Fibroblast of skin of right quadriceps (primary cell): Measurements from ENCODE around the gene SLC19A1.
"Not testable (repeated sequence)": the region's sequence is repeated elsewhere in the genome, so short reads cannot be mapped to it uniquely, and the experiment has no call there.

Experiments
- DNase-seq: peaks from one replicate; pipeline ENCODE4 v3.0.0-alpha.2; 2013

SLC19A1 gene

DNA sequence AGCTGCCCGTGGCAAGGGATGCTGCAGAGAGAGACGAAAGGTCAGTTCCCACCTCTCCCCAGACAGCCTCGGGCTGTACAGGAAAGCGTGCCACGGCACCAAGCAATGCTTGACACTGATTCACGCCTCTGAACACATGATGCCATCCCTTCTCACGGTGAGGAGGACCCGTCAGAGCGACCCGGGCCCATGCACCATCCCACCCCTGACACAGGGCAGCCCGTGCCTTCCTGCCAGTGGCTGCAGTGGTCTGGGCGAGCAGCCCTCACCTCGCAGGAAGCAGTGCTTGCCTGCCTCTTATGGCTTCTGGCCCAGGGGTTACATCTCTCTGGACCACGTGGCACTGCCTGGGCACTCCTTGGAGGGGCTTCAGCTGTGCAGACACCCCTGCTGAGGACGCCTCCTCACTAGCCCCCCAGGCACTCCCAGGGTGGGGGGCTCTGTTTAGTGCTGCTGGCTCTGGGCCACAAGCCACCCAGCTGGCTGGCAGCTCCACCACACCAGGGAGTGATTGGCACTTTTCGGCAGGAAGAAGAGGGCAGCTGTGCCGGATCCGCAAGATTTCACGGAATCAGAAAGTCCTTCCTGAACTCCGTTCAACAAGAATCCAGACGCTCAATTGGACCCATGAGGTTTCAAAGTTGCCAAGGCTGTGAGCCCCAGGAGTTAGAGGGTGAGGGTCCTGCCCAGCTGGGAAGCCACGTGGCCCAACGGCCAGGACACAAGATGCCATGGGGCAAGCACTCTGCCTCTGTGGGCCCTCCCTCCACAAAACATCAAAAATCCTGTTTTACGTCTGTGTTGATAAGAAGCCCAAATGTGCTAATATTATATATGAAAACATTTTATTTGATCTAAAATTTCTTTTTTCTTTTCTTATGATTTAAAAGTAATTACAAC, 34.8 kb upstream of the SLC19A1 start:
- no peak for DNase-seq

DNA sequence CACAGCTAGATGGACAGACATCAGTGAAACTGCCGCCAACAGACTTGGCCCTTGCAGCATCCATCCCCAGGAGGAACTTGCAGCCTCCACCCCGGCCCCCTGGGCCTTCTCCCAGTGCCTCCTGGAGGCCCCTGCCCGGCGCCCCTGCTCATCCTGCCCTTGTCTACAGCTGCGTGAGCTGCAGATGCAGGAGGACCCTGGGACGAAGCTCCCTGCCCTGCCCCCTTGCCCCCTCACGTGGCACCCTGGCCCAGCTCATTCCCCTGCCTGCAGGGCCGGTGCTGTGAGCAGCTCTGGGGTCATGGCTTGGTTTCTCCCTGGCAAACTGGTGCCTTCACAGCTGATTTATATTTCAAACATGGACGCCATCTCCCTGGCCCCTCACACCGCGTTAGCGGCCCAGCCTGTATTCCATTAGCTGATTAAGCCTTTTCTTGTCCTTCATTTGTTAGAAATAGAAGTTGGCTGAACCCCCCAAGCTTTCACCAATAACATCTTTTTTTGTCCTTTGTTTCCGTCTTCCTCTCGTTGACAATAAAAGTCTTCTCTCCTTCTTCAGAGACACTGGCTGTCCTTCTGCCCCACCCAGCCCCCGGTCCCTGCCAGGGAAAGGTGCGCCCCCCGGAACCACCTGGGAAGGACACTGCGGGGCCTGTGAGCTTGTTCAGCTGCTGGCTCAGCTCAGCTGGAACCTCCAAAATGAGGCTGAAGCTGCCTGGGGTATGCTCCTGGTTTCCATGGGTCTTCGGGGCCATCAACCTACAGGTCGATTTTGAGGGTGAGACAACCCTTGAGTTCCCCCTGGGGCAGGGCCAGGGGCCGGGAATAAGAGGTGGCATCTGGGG, 34.0 kb upstream of the SLC19A1 start:
- DNase-seq, result no peak

DNA sequence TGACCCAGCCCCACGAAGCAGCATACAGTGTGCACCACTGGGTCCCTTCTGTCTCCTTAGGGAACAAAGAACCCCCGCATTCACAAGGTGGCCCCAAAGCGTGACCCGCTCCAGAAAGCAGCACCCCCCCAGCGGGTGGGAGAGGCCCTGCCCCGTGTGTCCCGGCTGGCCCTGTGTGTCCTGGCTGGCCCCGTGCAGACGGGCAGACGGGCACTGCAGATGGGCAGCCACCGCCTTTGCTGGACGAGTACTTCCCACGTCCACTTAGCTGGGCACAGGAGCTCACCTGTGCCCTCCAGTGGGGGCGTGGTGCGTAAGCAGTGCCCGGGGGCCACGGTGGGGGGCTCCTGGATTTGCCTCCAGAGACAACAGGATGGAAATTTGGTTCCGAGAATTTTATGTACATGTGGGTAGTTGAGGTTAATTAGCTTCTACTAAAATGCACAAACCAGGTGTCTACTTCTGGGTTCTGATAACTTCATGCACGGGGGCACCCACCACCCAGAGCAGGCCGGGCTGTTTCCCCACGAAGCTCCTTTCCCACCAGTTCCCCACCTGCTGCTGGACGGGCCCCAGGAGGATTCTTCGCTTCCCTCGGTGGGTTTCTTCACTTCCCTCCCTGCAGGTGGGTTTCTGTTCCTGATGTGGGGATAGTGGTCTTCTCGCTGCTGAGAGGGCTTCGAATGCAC, 33.2 kb upstream of the SLC19A1 start:
- DNase-seq, result no peak

DNA sequence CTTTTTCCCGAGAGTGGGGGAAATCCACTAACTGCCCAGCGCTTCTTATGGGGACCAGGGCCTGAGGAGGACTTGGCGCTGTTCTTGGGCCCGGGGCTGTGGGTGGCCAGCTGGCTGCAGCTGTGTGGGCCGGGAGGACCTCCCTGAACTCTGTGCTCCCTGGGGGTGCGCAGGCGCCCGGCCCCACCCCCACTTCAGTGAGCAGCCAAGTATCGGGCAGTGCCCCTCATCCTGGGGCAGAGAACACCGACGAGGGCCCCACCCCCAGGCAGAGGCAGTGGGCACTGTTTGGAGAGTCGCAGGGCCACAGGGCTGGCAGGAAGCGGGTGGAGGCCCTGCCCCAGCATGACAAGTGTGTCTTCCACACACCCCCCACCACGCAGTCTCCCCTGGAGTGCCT, 32.5 kb upstream of the SLC19A1 start:
- no peak for DNase-seq

DNA sequence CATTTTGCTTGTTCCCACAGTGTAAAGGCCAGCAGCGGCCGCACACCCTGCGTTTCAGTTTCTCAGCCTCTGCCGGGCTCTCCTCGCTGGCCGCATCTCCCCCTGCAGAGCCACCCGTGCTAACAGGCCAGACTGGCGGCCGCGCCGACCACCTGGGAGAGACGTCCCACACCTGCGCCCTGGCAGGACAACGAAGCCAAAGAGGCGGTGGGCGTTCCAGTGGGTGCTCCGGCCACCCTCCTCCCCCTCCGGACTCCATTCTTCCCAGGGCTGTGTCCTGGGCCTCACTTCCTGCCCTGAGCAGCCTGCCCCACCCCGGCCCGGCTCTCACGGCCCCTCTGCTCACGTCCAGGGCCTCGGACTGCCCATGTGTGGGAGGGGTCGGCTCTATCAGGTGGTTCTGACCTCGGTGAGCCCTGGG, 31.9 kb upstream of the SLC19A1 start:
- DNase-seq, result no peak

DNA sequence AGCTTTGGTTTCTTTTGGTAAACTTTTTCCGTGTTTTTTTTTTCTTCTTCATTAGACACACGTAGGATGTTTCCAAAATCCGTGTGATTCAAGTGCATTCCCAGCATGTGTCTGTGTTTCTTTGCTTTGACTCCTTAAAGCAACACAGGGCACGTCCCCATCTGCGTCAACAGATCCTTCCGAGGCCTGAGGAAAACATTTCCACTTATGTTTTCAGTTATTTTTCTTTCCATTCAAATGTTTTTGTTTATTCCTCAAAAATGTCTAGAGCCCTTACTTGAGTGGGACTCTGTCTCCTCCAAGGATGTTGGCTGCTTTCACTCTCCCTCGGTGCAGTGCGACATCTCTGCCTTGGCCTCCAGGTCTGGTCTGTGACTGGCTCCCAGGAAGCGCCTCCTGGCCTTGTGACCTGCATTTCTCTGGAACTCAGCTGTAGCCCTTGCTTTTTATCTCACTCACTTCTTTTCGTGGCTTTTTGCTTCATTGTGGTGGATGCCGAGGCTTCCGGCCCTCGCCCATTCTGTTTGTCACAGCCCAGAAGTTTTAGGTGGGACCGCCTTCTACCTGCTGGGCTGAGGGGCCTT, 31.3 kb upstream of the SLC19A1 start:
- no peak for DNase-seq

DNA sequence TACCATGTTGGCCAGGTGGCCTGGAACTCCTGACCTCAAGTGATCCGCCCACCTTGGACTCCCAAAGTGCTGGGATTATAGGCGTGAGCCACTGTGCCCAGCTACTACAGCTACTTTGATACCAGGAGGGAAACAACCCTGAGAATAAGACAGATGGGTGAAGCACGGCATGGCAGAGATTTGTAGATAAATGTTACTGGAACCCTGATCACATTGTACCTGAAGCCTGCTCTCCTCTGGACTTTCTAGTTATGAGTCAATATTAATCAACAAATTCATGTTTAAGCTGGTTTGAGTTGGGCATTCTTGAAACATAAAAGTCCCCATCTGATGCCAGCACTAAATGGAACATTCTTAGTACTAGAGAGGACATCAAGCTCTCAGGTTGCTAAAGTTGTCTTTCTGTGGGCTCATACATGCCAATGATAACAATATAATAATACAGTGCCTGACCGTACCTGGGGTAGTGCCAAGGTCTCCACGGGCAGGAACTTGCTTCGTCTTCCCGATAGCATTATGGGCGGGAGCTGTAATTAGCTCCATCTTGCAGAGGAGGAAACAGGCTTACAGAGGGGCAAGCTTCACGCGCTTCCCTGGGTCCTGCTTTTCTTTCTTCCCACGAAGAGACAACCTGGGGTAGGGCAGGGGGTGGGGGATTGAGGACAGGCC, 30.7 kb upstream of the SLC19A1 start:
- DNase-seq, result no peak

DNA sequence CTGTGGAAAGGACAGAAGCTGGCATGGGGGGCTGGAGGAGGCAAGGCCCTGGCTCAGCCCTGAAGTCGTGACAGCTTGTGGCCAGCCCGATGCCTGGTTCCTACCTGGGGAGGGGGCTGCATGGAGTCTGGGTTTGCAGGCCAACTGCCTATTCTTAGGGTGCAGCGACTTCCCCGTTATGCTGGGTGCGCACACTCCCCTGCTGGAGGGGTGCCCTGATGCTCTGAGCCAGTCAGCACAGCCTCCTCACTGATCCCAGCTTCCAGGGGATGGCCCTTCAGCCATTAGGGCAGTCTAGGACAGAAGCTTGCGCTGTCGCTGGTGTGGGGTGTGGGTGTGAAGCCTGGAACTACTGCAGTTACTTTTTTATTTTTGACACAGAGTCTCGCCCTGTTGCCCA, 30.0 kb upstream of the SLC19A1 start:
- no peak for DNase-seq

DNA sequence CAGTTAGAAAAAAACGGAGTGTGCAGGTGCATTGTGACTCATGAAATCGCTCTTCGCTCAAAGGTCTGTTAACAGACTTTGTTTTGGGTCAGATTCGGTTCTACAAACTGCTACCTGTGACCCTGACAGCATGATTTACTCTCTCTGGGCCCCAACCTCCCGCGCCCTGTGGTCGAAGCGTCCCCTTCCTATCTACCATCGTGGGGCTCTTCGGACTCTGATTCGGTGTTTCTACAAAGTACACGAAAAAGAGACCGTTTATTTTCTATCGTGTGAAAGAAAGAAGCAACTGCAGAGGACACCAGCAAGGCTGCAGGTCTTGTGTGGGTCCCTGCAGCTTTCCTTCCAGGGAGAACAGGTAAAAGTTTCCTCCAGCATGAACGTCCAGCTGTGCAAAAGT, 29.4 kb upstream of the SLC19A1 start:
- DNase-seq, result no peak

DNA sequence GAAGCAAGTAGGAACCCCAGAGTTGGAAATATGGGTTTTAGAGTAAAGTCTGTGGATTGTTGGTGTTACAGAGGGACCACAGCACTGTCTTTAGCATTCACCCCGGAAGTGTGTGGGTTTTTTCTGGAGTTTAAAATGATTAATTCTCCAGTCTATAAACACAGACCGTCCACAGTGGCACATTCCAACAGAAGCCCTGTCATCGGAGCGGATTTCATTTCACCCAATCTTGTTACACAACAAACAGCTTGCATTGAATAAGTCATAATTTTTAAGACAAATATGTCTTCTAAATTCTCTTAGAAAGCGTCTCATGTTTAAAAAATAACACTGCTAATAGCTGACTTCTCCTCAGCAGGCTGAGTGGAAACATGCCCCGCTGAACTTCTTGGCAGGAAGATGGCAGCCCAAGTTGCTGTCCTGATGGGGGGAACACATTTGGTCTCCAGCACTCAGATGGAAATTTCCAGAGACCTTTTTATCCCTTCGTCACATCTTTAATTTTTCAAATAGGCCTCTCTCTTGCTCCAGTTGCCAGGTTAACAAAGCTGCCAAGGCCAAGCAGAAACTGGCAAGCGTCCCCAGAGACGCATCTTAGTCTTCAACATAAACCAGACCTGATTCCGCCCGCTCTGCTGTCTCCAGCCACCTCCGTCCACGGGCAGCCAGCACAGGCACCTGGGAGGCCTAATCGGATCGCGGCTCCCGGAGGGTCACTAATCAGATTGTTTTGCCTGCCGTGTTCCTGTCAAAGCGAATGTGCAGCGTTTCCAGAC, 28.8 kb upstream of the SLC19A1 start:
- DNase-seq, result peak; percentile 70

DNA sequence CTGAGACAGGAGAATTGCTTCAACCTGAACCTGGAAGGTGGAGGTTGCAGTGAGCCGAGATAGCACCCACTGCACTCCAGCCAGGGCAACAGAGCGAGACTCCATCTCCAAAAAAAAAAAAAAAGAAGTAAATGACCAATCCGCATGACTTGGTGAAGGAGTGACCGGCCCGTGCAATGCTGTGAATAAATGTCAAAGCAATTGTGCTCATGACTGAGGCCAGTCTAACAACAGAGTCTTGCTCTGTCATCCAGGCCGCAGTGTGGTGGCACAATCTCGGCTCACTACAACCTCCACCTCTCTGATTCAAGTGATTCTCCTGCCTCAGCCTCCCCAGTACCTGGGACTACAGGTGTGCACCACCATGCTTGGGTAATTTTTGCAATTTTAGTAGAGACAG, 27.8 kb upstream of the SLC19A1 start:
- DNase-seq, result no peak

DNA sequence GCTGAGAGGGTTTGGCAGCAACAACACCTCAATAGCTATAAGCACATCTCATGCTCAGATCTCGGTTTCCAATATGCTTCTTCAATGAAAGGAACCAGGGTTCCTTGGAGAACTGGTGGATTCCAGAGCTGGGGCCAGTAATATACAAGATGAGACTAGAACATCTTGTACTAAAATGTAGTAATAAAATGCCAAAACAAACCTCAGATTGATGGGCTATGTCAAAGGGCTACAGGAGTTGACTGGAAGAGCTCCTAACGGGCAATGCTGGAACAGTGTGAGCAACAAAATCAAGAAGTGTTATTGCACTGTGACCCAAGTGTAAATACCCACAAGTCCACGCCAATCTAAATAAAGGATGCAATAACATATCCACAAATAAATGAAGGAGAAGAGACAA, 26.1 kb upstream of the SLC19A1 start:
- no peak for DNase-seq

DNA sequence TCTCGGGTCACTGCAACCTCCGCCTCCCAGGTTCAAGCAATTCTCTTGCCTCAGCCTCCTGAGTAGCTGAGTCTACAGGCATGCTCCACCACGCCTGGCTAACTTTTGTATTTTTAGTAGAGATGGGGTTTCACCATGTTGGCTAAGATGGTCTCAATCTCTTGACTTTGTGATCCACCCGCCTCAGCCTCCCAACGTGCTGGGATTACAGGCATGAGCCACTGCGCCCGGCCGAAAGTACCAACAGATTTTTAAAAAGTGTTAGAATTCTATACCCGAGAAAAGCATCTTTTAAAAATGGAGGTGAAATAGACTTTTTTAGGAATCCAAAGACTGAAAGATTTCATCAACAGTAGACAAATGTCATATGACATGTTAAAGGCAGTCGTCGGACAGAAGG, 21.9 kb upstream of the SLC19A1 start:
- DNase-seq, result not testable (repeated sequence)

DNA sequence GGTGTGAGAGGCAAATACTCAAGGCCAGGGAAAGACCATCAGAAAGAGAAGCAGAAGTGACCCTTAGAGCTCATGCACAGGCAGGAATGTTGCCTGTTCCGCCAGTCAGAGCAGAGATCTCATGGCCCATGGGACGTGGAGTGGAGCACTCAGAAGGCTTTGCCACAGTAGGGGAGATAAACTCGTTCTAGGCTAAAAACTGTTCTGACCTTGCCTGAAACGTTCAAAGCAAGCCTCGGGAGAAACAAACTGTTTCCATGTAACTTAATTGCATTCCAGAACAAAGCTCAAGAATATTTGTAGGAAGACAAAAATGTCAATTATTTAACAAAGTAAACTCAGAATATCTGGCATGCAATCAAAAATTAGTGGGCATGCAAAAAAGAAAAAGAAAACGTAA, 20.7 kb upstream of the SLC19A1 start:
- DNase-seq, result peak; percentile 30

DNA sequence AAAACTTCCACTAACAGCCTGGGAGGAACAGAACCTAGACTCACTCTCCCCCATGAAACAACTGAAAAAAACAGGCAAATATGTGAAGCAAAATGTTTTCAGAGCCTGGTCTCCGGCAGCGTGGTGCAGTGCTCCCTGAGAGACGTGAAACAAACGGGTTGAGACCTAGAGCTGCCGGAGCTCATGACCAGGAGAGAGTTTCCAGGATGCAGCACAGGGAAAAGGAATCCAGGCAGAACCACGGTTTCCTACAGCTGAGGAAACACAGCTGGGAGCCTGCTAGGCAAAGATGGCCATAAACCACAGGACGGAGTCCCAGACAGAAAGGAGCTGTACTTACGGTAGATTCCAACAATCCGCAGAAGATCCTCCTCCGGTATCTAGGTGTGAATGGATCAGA, 20.2 kb upstream of the SLC19A1 start:
- DNase-seq, result no peak

DNA sequence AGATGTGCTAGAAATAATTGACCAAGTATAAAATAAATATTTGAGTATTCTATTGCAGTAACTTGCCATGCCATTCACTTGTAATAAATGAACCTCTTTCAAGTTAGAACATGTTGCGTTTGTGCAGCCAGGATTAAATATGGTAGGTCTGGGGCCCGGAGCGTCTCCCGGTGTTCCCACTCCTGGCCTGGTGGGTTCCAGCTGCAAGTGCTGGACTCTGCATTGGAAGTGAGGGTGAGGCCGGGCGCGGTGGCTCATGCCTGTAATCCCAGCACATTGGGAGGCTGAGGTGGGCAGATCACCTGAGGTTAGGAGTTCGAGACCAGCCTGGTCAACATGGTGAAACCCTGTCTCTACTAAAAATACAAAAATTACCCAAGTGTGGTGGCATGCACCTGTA, 19.0 kb upstream of the SLC19A1 start:
- not testable (repeated sequence) for DNase-seq

DNA sequence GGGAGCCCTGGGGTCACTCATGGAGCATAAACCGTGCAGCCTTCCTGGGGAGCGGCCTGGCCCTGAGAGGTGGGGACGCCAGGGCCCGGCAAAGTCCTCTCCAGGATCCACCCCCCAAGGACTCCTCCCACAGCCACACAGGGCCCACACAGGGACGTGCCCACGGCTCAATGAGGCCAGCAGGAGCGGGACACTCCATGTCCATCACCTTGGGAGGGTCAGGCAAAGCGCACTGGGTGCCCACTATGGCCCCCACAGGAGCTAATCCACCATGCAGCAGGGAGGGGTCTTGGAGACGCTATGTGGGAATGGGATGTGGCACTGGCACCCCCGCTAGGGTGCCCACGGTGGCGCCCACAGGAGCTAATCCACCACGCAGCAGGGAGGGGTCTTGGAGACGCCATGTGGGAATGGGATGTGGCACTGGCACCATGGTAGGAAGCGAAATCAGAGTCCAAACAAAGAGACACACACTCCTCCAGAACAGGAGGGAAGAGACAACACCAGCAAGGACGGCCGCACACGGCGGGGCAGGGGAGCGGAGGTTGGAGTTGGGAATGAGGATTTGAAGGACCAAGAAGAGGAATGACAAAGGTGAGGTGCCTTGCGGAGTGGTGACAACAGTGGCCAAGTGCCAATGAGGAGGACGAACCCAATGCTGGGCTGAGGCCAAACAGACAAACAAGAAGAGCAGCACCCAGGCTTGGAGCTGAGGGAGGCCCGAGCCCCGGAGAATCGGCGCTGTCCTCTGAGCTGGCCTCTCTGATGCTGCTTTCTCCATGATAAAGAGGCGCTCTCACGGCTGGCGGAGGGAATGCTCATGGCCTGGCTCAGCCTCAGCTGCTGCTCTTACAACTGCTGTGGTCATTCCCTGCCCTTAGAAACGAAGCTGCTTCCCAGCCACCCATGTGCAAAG, 18.1 kb upstream of the SLC19A1 start:
- DNase-seq, result no peak

DNA sequence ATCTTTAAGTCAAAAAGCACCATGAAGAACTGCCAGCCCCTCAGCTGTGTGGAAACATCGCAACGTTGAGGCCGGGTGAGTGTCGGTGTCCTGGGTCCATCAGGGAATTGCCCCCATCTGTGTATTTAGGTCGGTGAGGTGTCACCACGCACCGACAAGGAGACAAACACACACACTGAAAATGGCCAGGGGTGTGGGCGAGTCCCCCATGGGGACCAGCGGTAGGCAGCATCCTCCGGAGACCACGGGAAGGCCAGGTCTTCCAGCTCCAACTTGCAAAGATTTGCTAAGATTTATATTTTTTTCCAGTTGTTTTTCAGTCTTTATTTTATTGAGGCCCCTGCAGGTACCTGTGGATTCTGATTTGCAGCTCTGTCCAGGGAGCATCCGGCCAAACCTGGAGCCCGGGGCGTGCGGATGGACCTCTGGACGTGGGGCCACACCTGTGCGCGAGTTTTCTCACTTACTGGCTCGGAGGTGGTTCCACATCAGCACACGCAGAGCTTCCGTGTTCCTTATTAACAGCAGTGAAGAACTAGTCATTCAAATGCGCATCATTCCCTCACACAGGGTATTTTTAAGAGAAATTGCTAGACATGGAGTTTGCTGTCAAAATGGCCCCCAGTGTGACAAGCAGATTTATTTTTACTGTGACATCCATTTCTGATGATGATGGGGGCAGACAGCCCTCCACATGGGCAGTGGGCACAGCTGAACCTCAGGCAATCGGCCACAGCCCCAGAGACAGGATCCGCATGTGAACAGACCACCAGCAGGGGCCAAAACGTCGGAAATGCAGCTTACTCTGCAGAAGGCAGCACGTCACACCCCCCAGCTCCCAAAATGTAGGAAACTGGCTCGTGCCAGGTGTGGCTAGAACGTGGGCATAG, 17.2 kb upstream of the SLC19A1 start:
- no peak for DNase-seq

DNA sequence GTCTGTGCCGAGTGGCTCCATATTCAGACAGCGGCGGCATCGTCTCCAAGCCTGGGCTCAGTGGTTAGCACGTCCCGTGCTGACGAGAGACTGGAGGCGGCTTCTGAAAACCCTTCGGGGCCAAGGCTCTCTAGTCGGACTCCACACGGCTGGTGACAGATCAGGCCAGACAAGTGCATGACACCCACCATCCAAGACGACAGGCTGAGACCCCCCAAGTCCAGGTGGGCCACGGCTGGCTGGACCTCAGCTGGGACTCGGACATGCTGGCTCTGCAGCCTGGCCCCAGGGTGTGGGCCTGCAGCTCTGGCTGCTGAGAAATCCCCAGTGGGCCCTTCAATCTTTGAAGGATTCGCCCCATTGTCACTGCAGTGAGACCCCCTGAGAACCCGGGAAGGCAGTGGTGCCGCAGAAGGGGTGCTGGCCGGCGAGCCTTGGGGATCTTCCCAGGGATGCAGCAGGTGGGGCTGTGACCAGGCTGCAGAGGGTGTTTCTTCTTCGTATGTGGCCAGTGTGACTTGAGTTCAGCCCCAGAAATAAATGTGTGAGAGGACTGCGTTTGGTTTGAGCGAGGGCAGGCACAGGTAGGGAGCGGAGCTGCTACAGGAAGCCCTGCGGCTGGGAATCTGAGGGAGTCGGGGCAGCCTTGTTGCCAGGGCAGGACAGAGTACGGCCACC, 15.9 kb upstream of the SLC19A1 start:
- DNase-seq, result no peak
